A549 (cell line): ENCODE results near the gene CTIF.

ENCODE experiments used
- FOSL2 ChIP-seq, 2 experiments: fragments of 450-650 bp in 1 of 2; fragments of >200 bp in 1 of 2; sonication (Bioruptor Twin) in 1 of 2; formaldehyde crosslinking; IDR thresholded peaks; 2 replicates each; pipeline versions ENCODE4 v1.5.0 to v1.6.1; 2016 to 2020; ENCODE audit warnings: mild to moderate bottlenecking in 1 of 2, moderate library complexity in 1 of 2
- KDM1A ChIP-seq: fragments of 200-600 bp; sonication (generic); IDR thresholded peaks from 2 replicates; pipeline ENCODE4 v1.6.1; 2016; ENCODE audit warnings: low read depth, mild to moderate bottlenecking
- NFE2L2 ChIP-seq: fragments of 150-350 bp; conservative IDR thresholded peaks from 2 replicates; pipeline ENCODE4 v1.6.1; 2014; ENCODE audit warnings: low read length
- POLR2A ChIP-seq: IDR thresholded peaks from 2 replicates; pipeline ENCODE4 v1.6.1; 2012; ENCODE audit warnings: mild to moderate bottlenecking, low read length
- RAD21 ChIP-seq, 2 experiments: fragments of >200 bp in 1 of 2; sonication (Bioruptor Twin) in 1 of 2; formaldehyde crosslinking in 1 of 2; IDR thresholded peaks in 1 of 2; conservative IDR thresholded peaks in 1 of 2; 2 replicates in 1 of 2; 3 replicates in 1 of 2; pipeline ENCODE4 v1.6.1; 2012 to 2018; ENCODE audit warnings: inconsistent platforms in 1 of 2
- TF ChIP-seq, protein P1 (sequence below): fragments of >200 bp; sonication (Bioruptor Twin); formaldehyde crosslinking; IDR thresholded peaks from 3 replicates; pipeline ENCODE4 v1.5.1; 2016
- TF ChIP-seq, protein P2 (sequence below): fragments of 250-450 bp; sonication (Bioruptor Pico); IDR thresholded peaks from 2 replicates; pipeline ENCODE4 v1.5.0; 2021; ENCODE audit warnings: mild to moderate bottlenecking, moderate library complexity, borderline replicate concordance

DNA sequence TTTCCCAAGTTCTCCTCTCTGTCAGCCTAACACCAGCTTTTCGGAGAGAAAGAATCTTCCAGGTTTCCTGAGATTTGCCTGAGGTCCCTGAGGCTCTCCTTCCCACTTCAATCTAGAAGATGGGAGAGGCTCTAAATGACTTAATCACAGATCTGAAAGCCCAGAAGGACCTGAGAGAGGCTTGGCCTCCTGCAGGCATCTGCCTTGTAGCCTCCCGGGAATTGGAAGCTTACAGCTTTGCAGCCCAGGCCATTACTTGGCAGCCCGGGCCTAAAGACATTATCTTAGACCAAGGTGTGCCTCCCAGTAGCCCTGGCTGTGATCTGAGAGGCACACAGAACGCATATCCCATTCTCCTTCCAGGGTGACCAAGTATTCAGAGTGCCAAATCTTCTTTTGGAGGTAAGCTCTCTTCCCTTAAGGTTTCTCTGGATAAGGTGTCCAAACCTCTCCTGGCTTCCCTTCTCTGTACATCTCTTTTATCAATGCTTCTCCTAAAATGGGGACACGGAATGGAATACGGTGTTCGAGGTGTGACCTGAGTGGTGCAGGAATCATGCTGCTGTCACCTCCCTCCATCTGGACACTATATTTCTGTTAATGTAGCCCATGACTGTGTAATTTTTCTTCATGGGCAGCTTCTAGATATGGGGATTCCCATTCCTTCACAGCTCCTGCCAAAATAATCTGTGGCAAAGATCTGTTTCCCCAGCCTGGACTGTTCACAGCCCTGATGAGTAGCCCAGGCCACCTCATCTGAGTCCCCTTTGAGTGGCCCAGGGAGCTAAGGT lies 16.0 kb downstream of the CTIF start:
- TF ChIP-seq, protein P1, sequence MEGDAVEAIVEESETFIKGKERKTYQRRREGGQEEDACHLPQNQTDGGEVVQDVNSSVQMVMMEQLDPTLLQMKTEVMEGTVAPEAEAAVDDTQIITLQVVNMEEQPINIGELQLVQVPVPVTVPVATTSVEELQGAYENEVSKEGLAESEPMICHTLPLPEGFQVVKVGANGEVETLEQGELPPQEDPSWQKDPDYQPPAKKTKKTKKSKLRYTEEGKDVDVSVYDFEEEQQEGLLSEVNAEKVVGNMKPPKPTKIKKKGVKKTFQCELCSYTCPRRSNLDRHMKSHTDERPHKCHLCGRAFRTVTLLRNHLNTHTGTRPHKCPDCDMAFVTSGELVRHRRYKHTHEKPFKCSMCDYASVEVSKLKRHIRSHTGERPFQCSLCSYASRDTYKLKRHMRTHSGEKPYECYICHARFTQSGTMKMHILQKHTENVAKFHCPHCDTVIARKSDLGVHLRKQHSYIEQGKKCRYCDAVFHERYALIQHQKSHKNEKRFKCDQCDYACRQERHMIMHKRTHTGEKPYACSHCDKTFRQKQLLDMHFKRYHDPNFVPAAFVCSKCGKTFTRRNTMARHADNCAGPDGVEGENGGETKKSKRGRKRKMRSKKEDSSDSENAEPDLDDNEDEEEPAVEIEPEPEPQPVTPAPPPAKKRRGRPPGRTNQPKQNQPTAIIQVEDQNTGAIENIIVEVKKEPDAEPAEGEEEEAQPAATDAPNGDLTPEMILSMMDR = no peak
- no peak for TF ChIP-seq NFE2L2
- no peak for TF ChIP-seq RAD21 (conservative IDR thresholded peaks at IDR 0.05 in 1 of 2, IDR thresholded peaks at IDR 0.05 in 1 of 2)
- no peak for TF ChIP-seq POLR2A
- TF ChIP-seq, protein P2, sequence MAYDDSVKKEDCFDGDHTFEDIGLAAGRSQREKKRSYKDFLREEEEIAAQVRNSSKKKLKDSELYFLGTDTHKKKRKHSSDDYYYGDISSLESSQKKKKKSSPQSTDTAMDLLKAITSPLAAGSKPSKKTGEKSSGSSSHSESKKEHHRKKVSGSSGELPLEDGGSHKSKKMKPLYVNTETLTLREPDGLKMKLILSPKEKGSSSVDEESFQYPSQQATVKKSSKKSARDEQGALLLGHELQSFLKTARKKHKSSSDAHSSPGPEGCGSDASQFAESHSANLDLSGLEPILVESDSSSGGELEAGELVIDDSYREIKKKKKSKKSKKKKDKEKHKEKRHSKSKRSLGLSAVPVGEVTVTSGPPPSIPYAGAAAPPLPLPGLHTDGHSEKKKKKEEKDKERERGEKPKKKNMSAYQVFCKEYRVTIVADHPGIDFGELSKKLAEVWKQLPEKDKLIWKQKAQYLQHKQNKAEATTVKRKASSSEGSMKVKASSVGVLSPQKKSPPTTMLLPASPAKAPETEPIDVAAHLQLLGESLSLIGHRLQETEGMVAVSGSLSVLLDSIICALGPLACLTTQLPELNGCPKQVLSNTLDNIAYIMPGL (CRISPR knock-in tag) = no peak
- no peak for TF ChIP-seq FOSL2 (IDR thresholded peaks at IDR 0.05)
- no peak for TF ChIP-seq FOSL2 (CRISPR knock-in tag; IDR thresholded peaks at IDR 0.05)
- no peak for TF ChIP-seq KDM1A
